DOHH2 (cell line): ENCODE results near the gene KIF13A.

Experiments used
- EZH2phosphoT487 ChIP-seq: fragments of 200-600 bp; sonication (generic); IDR thresholded peaks from 2 replicates; pipeline ENCODE4 v1.6.1; 2017; ENCODE audit warnings: borderline replicate concordance, mild to moderate bottlenecking, antibody characterized with exemption, low read length, moderate library complexity, mixed read lengths
- TF ChIP-seq, protein P1 (sequence below): fragments of 200-600 bp; sonication (generic); IDR thresholded peaks from one replicate; pipeline ENCODE4 v1.5.1; 2014; ENCODE audit warnings: antibody characterized with exemption, mild to moderate bottlenecking, low read depth, low read length; ENCODE audit not compliant: poor library complexity, severe bottlenecking

DNA sequence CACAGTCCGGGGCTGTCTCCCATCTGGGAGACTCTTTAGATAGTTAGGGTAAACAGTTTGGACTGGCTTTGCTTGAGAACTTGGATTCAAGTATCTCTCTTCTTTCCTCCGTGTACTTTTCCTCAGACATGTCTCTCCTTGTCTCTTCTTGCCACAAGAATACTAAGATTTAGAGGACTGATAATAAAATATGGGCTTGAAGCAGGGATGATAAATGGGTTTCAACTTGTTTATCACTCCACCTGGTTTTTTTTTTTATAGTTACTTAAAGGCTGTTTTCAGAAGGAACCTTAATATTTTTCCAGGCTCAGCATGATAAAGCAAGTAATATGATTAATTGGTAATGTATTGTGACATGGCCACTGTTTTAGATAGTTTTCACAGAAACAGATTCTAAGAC, 40.9 kb upstream of the KIF13A start:
- TF ChIP-seq, protein P1, sequence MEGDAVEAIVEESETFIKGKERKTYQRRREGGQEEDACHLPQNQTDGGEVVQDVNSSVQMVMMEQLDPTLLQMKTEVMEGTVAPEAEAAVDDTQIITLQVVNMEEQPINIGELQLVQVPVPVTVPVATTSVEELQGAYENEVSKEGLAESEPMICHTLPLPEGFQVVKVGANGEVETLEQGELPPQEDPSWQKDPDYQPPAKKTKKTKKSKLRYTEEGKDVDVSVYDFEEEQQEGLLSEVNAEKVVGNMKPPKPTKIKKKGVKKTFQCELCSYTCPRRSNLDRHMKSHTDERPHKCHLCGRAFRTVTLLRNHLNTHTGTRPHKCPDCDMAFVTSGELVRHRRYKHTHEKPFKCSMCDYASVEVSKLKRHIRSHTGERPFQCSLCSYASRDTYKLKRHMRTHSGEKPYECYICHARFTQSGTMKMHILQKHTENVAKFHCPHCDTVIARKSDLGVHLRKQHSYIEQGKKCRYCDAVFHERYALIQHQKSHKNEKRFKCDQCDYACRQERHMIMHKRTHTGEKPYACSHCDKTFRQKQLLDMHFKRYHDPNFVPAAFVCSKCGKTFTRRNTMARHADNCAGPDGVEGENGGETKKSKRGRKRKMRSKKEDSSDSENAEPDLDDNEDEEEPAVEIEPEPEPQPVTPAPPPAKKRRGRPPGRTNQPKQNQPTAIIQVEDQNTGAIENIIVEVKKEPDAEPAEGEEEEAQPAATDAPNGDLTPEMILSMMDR: no peak
- no peak for TF ChIP-seq EZH2phosphoT487
